ENCODE results near the gene ATXN7L3B. TPM values are rescaled to one million over a fixed set of nuclear protein-coding genes. Genes with fewer than 3 reads are reported as not detected.

The ATXN7L3B gene
- total and polyA plus RNA-seq, 2 donors (not counting 3 experiments of a cell fraction or from before 2014, with no cell fraction given) = 18.1 to 25.0 TPM

DNA sequence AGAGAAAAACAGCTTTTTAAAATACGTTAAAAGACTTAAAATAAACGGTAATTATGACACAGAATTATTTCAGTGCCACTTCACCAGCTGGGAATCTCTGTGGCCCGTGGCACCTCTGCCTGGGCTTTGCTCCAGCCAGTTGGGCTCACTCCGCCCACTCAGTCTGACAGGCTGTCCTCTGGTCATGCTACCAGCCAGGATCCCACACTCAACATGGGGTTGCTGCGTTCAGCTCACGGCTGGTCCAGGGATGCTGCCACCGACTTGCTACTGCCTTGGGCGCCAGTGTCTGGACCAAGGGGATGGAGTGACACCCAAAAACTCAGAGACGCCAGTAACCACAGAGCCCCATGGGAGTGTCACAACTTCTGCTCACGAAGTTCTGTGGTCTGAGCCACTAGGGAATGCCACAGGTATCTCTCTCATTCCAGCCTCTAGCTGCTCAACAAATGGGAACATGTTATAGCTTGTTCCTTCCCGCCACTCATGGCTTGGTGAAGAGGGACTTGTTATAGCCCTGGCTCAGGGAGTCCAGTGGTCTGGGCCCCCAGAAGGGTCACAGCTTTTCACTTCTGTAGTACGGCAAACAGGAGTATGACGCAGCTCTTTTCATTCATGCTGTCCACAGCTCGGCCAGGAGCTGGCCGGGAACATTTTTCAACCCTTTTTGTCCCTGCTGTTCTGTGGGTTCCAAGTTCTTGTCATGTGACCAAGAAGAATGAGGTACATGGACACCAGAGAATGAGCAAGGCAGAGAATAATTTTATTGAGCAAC lies 23.4 kb upstream of the ATXN7L3B start:
- Histone ChIP-seq H3K4me1 (ENCODE audit: control insufficient read depth, extremely low read depth, insufficient read depth, low read length) (no peaks in the 10 kb centered on the region), H3K9me1 (replicated peaks; ENCODE audit: control insufficient read depth, extremely low read depth, insufficient read depth, low read length) (no peaks in the 10 kb centered on the region), H3K79me2 (ENCODE audit: control insufficient read depth, insufficient read depth, low read length) (no peaks in the 10 kb centered on the region), H4K20me1 (replicated peaks; ENCODE audit: control insufficient read depth, extremely low read depth, insufficient read depth, low read length) (no peaks in the 10 kb centered on the region), H3K36me3 (ENCODE audit: control insufficient read depth in 2 of 2, extremely low read depth in 1 of 2, insufficient read depth in 2 of 2, low read length in 2 of 2) (no peaks in the 10 kb centered on the region), H3K9me3 (replicated peaks; ENCODE audit: control insufficient read depth, insufficient read depth, low read length) (no peaks in the 10 kb centered on the region), H3K4me2 (ENCODE audit: insufficient read depth, low read length) (no peak overlapping the region), H3K27ac (ENCODE audit: insufficient read depth, low read depth, low read length) (no peak overlapping the region), H3K27me3 (ENCODE audit: control insufficient read depth in 2 of 2, insufficient read depth in 2 of 2, low read length in 2 of 2) (no peaks in the 10 kb centered on the region), H2AFZ (ENCODE audit: low read depth, low read length) (no peak overlapping the region), H3K4me3 (replicated peaks in 1 of 3; ENCODE audit: insufficient read depth in 1 of 3, low read depth in 1 of 3, low read length in 3 of 3) (no peak overlapping the region), H3K9ac (replicated peaks; ENCODE audit: extremely low read depth, insufficient read depth, low read length) (no peak overlapping the region)
- dilution Hi-C loops (cut with MboI; ENCODE audit: extremely low pct_ligation_motif_present, low sequenced_read_pairs) = no loop called here
- intact Hi-C loops (cut with micrococcal nuclease) = no loop called here
- no peak for DNase-seq (ENCODE audit: low read depth, low spot score)
- no peak for FAIRE-seq
- ChIA-PET POLR2A (no interaction called here), CTCF (no interaction called here)
- TF ChIP-seq EZH2 (IDR thresholded peaks at IDR 0.05; ENCODE audit: borderline replicate concordance, low read depth, low read length, severe bottlenecking) (no peak), POLR2A (IDR thresholded peaks at IDR 0.05; ENCODE audit: low read depth, low read length) (no peak), JUN (IDR thresholded peaks at IDR 0.05; ENCODE audit: borderline replicate concordance, insufficient read depth, insufficient read length, low read depth) (no peak), FOS (IDR thresholded peaks at IDR 0.05; ENCODE audit: borderline replicate concordance, insufficient read depth, low read length) (no peak), GATA2 (IDR thresholded peaks at IDR 0.05; ENCODE audit: insufficient read depth, insufficient read length, low read depth, low read length) (no peak), MYC (IDR thresholded peaks at IDR 0.05; ENCODE audit: low read depth, low read length) (no peak), POLR2AphosphoS5 (IDR thresholded peaks at IDR 0.05; ENCODE audit: insufficient read depth, low read depth, low read length) (no peak)
- TF ChIP-seq, protein P1, sequence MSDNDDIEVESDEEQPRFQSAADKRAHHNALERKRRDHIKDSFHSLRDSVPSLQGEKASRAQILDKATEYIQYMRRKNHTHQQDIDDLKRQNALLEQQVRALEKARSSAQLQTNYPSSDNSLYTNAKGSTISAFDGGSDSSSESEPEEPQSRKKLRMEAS (IDR thresholded peaks at IDR 0.05; ENCODE audit: insufficient read depth, insufficient read length) = no peak
- TF ChIP-seq, protein P2, sequence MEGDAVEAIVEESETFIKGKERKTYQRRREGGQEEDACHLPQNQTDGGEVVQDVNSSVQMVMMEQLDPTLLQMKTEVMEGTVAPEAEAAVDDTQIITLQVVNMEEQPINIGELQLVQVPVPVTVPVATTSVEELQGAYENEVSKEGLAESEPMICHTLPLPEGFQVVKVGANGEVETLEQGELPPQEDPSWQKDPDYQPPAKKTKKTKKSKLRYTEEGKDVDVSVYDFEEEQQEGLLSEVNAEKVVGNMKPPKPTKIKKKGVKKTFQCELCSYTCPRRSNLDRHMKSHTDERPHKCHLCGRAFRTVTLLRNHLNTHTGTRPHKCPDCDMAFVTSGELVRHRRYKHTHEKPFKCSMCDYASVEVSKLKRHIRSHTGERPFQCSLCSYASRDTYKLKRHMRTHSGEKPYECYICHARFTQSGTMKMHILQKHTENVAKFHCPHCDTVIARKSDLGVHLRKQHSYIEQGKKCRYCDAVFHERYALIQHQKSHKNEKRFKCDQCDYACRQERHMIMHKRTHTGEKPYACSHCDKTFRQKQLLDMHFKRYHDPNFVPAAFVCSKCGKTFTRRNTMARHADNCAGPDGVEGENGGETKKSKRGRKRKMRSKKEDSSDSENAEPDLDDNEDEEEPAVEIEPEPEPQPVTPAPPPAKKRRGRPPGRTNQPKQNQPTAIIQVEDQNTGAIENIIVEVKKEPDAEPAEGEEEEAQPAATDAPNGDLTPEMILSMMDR (IDR thresholded peaks at IDR 0.05; ENCODE audit: extremely low read depth in 1 of 2, insufficient read depth in 1 of 2, low read depth in 1 of 2, low read length in 2 of 2) = no peak
- no TSS peak for BruUV-seq (replicated peaks)

Data from endothelial cell of umbilical vein (primary cell).